Liver (tissue), 3 donors: ENCODE results near the gene RFFL.

Experiments
- EGR1 ChIP-seq, 2 donors: IDR thresholded peaks; 2 replicates each; pipeline ENCODE4 v1.6.1; 2016 to 2018; ENCODE audit warnings: antibody characterized with exemption in 2 of 2, low read depth in 2 of 2
- YY1 ChIP-seq: IDR thresholded peaks from 2 replicates; pipeline ENCODE4 v1.6.1; 2016; ENCODE audit warnings: antibody characterized with exemption, mild to moderate bottlenecking
- TF ChIP-seq, protein P1 (sequence below): fragments of 150-350 bp; IDR thresholded peaks from 2 replicates; pipeline ENCODE4 v1.5.1; 2017; ENCODE audit warnings: improper control_type of control experiment, low read depth, low read length; ENCODE audit not compliant: missing input control
- TF ChIP-seq, protein P2 (sequence below): IDR thresholded peaks from 2 replicates; pipeline ENCODE4 v1.6.1; 2016; ENCODE audit warnings: antibody characterized with exemption
- donor health status: healthy.
- donor health status: healthy.

DNA sequence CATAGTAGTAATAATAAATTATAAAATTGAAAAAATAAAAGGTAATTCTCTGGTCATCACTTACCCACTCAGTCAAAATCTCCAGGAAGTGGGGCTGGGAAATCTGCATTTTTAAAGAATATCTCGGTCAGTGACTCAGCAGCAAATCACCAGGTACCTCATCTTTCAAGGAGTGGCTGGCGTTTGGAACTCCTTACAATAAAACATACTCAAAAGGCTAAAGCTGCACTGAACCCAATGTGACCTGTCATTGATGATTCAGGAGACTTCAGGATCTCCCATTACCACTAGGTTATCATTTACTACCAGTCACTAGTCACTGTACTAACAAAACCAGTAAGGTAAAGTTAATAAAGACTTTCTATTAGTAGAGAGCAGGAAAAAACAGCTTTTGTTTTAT is 21.5 kb upstream of the RFFL start:
- TF ChIP-seq, protein P1, sequence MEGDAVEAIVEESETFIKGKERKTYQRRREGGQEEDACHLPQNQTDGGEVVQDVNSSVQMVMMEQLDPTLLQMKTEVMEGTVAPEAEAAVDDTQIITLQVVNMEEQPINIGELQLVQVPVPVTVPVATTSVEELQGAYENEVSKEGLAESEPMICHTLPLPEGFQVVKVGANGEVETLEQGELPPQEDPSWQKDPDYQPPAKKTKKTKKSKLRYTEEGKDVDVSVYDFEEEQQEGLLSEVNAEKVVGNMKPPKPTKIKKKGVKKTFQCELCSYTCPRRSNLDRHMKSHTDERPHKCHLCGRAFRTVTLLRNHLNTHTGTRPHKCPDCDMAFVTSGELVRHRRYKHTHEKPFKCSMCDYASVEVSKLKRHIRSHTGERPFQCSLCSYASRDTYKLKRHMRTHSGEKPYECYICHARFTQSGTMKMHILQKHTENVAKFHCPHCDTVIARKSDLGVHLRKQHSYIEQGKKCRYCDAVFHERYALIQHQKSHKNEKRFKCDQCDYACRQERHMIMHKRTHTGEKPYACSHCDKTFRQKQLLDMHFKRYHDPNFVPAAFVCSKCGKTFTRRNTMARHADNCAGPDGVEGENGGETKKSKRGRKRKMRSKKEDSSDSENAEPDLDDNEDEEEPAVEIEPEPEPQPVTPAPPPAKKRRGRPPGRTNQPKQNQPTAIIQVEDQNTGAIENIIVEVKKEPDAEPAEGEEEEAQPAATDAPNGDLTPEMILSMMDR = no peak
- TF ChIP-seq YY1 (no peak), EGR1 (IDR thresholded peaks at IDR 0.05; ENCODE audit: low read depth in 2 of 2) (no peak)
- TF ChIP-seq, protein P2, sequence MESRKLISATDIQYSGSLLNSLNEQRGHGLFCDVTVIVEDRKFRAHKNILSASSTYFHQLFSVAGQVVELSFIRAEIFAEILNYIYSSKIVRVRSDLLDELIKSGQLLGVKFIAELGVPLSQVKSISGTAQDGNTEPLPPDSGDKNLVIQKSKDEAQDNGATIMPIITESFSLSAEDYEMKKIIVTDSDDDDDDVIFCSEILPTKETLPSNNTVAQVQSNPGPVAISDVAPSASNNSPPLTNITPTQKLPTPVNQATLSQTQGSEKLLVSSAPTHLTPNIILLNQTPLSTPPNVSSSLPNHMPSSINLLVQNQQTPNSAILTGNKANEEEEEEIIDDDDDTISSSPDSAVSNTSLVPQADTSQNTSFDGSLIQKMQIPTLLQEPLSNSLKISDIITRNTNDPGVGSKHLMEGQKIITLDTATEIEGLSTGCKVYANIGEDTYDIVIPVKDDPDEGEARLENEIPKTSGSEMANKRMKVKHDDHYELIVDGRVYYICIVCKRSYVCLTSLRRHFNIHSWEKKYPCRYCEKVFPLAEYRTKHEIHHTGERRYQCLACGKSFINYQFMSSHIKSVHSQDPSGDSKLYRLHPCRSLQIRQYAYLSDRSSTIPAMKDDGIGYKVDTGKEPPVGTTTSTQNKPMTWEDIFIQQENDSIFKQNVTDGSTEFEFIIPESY = no peak
